ENCODE results near the gene KRT71.
"Not testable (repeated sequence)": the region's sequence is repeated elsewhere in the genome, so short reads cannot be mapped to it uniquely, and the experiment has no call there.

The KRT71 gene

DNA sequence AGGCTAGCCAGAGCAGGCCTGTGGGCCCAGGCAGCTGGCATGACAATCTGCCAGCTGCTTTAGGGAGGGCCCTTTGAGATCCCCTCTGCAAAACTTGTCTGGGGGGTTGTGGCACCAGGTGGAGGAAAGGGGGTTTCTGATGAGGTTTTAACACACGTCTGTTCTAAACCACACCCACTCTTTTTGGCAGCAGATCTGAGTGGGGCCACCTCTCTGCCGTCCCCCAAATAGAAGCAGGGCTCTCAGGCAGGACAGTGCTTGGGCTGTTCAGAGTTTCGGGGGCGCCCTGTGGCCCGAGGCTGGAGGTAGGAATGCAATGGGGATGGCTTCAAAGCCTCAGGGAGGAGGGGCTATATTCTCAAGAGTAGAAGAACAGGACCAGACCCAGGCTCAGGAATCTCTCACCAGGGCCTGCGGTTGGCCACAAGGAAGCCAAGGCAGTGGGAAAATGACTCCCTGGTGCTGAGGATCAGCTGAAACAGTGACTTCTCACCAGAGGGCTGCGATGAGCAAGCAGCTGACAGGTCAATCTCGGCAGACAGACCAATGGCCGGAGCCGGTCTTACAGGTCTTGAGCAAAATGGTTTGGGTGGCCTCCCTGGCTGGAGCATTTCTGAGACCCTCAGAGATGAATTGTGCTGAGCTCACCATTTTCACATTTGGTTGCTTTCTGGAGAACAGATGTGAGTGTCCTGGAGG, 31.2 kb downstream of the KRT71 start:
- DNase-seq (ENCODE audit: low read depth in 2 of 2) = no peak

DNA sequence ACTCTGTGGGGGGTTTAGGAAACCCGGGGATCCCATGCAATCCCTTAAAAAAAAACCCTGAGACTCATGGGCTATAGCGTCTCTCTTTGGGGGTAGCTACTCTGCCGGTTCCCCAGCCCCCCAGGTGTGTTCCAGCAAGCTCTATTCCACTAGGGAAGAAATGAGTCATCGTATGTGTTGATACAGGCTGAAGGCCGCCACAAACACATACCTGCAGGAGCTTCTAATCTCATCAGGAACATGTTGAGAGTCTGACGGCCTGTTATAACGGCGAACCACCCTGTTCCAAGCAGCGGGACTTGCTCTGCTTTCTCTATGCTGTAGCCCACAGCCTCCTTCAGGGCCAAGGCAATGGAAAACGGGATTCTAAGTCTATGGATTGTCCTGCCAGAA, 31.8 kb downstream of the KRT71 start:
- DNase-seq (ENCODE audit: low read depth in 2 of 2) = no peak

DNA sequence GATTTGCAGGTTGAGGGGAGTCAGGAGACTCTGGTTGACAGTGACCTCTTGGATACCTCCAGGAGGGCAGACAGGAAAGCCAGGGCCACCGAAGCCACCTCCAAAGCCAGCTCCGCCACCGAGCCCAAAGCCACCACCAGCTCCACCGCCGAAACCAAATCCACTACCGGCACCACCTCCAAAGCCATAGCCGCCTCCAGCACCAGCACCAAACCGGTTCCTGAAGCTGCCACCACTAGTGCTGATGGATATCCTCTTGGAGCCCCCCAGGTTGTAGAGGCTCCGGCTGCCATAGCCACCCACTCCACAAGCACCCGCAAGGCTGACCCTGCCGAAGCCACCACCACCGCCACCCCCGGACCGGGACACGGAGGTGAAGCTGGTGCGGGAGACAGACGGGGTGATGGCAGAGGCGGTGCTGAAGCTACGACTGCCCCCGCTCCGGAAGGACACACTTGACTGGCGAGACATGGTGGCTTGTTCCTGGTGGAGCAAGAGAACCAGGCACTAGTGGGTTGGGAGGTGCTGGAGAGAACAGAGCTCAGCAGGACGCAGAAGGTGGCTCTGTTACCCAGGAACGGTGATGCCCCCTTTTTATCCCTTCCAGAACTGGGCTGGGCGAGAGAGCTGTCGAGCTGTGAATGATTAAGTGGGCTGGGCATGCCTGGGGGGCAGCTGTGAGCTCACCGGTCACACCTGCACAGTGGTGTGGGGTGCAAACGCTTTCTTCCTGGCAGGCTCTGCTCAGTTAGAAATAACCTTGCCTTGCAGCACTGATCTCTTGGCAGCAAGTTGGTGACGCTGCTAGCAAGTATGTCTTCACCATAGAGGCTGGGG, 32.9 kb downstream of the KRT71 start, which contains the start of gene KRT5:
Gene KRT5 (minus strand): TSS at position 569 of the 837 bp plus-strand sequence. CDS start 98 bp downstream, at position 471.
- no peak for DNase-seq (ENCODE audit: low read depth in 2 of 2)

DNA sequence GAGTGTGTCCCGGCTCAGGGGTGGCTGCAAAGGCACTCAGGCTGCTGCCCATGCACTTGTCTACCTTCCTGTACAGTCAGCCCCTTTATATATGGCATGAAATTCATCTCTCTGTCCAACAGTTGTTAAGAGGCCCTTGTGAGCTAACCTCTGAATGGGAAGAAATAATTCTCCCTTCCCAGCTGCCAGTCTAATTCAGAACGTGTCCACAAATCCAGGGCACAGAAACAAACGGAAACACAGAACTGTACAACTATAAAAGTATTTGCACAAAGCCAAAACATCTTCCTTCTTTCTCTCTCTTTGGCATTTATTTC, 33.6 kb downstream of the KRT71 start:
- DNase-seq (ENCODE audit: low read depth in 2 of 2) = no peak

DNA sequence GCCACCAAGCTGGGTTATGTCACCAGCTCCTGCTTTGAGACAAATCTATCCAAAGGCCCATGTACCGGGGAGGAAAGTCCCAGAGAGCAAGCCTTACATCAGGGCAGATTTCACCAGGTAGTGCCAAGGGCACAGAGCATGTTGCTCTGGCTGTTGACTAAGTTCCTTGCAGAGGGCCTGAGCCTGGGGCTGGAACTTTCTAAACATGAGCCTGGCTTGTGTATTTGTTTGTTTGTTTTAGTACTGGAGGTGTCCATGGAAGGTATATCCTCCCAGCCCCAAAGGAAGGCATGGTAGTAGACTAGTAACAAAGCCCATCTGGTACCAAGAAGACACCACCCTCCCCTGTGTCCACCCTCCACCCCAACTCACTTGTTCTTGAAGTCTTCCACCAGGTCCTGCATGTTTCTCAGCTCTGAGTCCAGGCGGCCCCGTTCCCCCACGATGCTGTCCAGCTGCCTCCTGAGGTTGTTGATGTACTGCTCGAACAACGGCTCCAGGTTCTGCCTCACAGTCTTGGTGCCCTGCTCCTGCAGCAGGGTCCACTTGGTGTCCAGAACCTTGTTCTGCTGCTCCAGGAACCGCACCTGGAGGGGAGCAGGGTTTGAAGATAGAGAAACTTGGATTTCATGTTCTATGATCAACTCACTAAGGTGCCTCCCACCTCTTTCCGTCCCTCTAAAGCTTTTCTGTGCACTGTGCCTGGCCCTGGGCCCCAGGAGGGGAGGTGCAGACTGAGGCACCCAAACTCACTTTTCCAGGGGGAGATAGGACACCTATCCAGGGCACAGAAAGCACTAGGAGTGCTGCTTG, 34.2 kb downstream of the KRT71 start:
- DNase-seq (ENCODE audit: low read depth in 2 of 2) = no peak

DNA sequence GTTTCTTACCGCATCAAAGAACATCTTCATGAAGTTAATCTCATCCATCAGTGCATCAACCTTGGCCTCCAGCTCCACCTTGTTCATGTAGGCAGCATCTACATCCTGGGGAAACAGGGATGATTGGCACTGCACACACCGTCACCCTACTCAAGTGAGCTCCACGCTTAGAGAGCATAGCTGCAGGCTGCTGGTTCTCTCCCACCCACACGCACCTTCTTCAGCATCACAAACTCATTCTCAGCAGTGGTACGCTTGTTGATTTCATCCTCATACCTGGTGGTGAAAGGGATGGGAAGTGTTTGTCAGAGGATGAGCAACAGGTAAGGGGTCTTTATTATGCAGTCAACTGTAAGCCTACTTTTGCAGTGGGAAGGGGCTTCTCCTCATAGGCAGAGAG, 35.1 kb downstream of the KRT71 start:
- no peak for DNase-seq (ENCODE audit: low read depth in 2 of 2)

DNA sequence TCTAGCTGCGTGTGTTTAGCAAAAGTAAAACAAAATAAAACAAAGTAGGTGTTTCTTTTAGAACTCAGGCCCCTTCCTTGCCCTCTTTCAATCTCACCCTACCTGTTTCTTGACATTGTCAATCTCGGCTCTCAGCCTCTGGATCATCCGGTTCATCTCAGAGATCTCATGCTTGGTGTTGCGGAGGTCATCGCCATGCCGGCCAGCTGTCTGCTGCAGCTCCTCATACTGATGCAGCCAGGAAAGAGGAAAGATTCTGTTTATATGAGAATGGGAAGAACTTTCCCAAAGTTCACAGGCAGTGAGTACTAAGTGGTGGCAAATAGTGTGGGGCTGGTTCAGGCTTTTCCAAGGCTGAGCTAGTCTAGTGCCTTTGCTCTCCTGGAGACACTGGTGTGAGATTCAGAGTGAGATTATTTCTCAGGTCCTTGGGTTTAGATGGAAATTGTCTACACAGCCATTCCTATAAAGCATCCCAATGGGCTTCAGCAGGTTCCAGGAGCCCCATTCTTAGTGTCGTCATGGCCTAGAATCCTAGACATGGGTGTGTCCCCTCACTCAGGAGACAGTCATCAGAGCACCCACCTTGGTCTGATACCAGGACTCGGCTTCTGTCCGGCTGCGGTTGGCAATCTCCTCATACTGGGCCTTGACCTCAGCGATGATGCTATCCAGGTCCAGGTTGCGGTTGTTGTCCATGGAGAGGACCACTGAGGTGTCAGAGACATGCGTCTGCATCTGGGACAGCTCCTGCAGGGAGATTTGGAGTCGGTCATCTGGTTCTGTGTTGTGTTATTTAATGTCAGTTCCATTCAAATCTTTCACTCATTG, 35.7 kb downstream of the KRT71 start:
- DNase-seq (ENCODE audit: low read depth in 2 of 2) = no peak

DNA sequence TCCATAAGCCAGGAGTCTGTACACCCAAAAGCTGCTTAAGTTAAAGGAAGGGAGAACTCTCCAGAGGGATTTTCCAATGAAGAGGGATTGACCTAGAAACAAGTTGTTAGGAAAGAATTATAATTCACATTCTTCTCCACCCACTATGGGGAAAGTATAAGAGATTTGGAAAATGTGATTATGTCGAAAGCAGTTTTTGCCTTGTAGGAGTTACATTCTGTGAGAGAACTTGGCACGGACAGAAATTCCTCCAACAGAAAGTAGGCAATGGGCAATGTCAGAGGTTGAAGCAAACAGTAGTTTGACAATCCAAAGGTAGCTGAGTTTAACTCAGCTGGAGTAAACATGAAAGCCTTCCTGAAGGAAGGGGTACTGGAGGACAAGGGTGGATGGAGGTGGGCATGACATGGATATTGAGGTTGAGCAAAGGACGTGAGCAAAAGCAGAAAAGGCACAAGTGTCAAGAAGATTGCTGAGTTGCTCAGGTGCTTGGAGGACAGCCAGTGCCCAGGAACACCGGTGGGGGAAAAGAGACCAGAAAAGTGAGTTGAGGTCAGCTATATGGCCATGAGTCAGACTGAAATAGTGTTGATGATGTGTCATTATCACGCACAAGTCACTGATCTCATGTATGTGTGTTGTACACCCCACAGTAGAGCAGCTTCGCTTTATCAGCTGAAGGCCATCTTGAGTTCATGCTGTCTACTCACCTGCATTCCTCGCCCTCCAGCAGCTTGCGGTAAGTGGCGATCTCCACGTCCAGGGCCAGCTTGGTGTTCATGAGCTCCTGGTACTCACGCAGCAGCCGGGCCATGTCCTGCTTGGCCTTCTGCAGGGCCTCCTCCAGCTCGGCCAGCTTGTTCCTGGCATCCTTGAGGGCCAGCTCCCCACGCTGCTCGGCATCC, 36.8 kb downstream of the KRT71 start:
- no peak for DNase-seq (ENCODE audit: low read depth in 2 of 2)

DNA sequence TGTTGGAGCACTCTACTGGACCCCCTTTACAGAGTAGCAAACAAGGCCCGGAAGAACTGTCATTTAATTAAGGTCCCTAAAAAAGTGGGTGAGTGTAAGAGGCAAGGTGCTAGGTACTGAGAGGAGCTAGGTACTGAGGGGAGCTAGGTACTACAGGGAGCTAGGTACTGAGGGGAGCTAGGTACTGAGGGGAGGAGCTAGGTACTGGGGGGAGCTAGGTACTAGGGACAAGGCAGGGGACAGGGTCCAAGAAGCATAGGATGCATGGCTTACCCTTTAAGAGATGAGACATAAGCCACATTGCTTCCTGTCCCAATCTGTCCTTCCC, 37.7 kb downstream of the KRT71 start:
- DNase-seq (ENCODE audit: low read depth in 2 of 2) = no peak

DNA sequence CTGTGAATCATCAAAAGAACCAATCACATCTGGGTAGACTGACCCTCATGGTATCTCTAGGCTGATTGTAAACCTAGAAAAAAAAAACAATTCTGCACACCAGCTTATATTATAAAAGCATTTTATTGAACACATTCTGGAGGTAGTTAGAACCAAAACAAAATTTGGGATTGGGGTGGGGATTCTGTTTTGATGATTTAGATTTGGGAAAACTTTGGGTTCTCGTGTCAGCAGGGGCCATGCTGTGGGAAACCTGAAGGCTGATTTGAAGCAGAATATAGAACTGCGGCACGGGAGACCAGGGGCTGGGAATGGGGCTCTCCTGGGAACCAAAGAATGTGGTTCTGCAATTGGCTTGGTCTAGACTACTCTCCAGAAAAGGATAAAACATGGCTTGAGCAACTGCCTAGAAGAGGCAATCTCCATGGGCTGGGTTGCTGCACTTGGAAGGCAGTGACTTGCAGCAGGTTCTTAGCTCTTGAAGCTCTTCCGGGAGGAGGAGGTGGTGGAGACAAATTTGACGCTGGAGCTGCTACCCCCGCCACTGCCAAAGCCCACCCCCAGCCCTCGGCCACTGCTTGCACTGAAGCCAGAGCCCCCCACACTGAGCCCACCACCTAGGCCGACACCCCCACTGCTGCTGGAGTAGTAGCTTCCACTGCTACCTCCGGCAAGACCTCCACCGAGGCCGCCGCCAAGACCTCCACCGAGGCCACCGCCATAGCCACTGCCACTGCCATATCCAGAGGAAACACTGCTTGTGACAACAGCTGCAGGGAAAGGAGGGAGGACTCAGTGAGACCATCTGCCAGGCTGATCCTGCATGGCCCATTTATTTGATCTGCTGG, 38.2 kb downstream of the KRT71 start:
- no peak for DNase-seq (ENCODE audit: low read depth in 2 of 2)

DNA sequence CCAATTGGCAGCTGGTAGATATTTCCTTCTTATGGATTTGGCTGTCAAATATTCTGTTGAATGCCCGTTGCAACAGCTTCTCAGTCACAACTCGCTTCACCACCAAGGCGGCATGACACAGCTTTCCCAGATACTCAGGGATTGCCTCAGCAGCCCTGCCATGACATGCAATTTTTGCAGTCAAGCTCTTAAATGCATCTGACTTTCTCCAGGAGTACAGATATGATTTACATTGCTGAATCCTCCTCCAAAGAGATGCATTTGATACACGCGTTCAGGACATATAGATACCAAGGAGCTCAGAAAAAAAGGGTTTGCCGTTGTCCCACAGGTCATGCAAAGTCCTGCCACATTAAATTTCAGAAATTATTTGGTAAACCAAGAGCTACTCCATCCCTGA, 39.2 kb downstream of the KRT71 start:
- no peak for DNase-seq (ENCODE audit: low read depth in 2 of 2)

DNA sequence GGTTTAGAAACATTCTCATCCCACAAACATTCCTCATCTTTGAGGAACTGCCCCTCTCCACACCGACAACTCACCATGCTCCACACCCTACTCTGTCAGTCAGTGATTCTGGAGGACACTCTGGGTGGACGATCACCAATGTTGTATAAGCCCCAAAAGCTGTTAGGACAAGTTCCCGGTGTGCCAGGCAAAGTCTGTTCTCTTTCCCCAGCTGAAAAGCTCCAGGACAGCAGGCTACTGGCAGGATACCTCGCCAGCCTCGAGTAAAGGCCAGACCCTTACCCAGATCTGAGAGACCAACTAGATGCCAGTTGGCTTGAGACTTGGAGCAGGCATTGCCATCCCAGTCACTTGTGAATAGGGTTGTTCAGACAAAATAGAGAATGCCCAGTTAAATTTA, 44.7 kb downstream of the KRT71 start:
- DNase-seq (ENCODE audit: low read depth in 2 of 2) = no peak

DNA sequence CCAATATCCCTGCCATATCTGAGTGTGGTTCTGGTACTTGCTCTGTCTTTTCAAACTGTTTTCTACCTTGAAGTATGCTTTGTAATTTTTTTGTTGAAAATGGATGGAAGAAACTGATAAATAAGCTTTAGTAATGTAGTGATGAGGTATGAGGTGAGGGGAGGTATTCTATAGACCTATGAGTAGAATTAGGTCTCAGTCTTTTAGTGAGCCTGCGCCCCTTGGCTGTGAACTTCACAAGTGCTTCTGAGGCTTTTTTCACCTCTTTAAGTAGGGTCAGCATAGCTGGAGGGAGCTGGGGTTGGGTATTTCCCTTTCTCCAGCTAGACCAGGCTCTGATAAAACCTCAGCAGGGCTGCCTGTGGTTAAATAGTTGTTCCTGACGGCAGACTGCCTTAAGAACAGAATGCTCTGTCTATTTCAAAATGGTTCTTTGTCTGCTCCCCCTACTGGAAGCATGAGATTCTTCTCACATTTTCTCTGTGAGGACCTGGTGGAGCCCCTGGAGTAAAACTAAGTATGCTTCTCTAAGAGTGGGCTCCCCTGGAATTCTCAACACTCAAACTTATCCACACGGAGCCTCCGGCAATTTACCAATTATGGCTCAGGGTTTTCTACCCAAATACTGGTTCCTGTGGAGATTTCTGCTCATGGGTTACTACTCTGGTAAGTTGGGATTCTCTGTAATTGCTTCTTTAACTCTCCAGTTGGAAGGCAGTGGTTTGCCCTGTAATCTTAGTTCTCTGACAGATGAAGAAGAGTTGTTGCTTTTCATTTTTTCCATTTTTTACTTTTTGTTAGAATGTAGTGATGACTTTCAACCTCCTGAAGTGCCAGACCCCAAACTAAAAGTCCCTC, 45.9 kb downstream of the KRT71 start:
- no peak for DNase-seq (ENCODE audit: low read depth in 2 of 2)

DNA sequence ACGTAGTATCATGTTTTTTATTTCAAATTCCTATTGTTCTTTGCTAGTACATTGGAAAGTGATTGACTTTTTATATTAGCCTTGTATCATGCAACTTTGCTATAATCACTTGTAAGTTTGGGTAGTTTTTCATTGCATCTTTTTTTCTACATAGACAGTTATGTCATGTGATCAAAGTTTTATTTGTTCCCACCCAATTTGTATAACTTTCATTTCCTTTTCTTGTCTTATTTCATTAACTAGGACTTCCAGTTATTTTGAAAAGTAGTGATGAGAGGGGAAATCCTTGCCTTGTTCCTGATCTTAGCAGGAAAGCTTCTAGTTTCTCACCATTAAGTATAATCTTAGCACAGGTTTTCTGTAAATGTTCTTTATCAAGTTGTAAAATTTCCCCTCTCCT, 50.1 kb downstream of the KRT71 start:
- no peak for DNase-seq (ENCODE audit: low read depth in 2 of 2)

DNA sequence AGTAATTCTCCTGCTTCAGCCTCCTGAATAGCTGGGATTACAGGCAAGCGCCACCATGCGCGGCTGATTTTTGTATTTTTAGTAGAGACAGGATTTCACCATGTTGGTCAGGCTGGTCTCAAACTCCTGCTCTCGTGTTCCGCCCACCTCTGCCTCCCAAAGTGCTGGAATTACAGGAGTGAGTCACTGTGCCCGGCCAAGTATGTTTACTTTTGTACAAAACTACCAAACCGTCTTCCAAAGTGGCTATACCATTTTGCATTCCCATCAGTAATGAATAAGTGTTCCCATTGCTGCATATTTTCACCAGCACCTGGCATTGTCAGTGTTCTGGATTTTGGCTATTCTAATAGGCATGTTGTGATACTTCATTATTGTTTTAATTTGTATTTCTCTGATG, 51.5 kb downstream of the KRT71 start:
- no peak for DNase-seq (ENCODE audit: low read depth in 2 of 2)

DNA sequence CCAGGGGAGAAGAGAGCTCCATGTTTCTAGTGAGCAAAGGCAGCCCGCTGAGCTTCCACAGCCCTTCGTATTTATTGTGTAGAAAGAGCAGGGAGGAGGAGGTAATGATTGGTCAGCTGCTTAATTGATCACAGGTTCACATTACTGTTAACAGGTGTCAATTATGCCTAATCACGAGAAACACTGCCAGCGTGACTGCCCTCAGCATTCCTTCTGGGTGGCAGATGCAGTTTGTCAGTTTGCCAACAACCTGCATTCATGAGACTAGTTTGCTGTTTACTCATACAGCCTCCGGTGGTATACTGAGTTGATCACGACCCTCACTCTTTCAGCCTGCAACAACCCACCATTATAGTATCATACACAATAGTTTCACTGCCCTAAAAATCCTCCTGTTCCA, 52.4 kb downstream of the KRT71 start:
- DNase-seq (ENCODE audit: low read depth in 2 of 2) = not testable (repeated sequence)

DNA sequence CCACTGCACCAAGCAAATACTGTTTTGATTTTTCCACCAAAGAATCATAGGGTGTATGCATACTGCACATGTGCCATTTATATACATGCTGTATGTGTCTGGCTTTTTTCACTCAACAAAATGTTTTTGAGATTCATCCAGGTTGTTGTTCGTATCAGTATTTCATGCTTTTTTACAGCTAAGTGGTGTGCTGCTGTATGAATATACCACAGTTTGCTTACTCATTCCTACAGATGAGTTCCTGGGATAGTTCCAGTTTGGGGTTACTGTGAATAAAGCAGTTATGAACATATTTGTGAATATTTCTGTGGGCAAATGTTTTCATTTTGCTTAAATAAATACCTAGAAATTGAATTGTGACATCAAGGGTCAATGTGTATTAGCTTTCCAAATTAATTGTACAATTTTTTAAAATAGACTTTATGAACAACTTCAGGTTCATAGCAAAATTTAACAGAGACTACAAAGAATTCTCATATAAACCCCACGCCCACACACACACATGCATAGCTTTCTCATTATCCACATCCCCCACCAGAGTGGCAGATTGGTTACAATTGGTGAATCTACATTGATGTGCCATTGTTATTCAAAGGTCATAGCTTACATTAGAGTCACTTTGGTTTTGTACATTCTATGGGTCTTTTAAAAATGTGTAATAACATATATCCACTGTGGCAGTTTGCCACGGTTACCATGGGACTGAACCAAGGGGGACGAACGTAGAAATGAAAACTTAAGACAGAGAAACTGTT, 53.0 kb downstream of the KRT71 start:
- DNase-seq (ENCODE audit: low read depth in 2 of 2) = no peak

DNA sequence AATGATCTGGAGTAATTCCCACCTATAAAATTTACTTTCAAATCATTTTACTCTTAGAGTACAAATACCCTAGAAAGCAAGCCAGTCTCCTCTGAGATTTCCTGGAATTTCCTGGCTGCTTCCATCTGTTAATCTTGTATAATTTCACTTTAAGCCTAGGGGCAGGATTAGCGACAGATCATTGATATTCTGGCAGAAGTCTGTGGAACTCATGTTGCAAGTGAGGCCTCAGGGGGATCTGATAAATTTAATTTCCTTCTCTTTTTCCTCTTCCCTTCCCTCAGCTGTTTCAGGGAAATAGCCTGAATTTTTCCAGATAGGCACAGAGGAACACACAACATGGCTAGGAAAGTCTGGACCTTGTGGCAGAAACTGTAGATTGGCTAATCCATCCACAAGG, 54.0 kb downstream of the KRT71 start:
- no peak for DNase-seq (ENCODE audit: low read depth in 2 of 2)
